Astrocyte (in vitro differentiated cells and primary cell): ENCODE data around the gene STK39. TPM values are rescaled to one million over a fixed set of nuclear protein-coding genes. Genes with fewer than 3 reads are reported as not detected.
A peak's percentile ranks its signal among the peaks of the same experiment; 100 is the strongest.

Experiments used
- DNase-seq: peaks from one replicate; pipeline ENCODE4 v3.0.0-alpha.2; 2010; ENCODE audit warnings: low read depth
- FAIRE-seq: peaks from 2 replicates; lab custom pipeline; 2011; peaks lifted over from hg19 to GRCh38; lab: Jason Lieb, UNC
- H2AFZ ChIP-seq: 2 replicates; pipeline ENCODE4 v1.6.0; 2012; ENCODE audit warnings: low read depth, low read length, inconsistent platforms
- H3K27ac ChIP-seq: 2 replicates; pipeline ENCODE4 v1.5.1; 2011; ENCODE audit warnings: low read depth, low read length, inconsistent platforms
- H3K27me3 ChIP-seq: 2 replicates; pipeline ENCODE4 v1.6.0; 2011; ENCODE audit warnings: low read length, inconsistent platforms; ENCODE audit not compliant: insufficient read depth
- H3K36me3 ChIP-seq: 2 replicates; pipeline ENCODE4 v1.5.1; 2011; ENCODE audit warnings: low read length, inconsistent platforms; ENCODE audit not compliant: insufficient read depth
- H3K4me1 ChIP-seq: 2 replicates; pipeline ENCODE4 v1.5.1; 2011; ENCODE audit warnings: low read length, inconsistent platforms; ENCODE audit not compliant: insufficient read depth
- H3K4me2 ChIP-seq: 2 replicates; pipeline ENCODE4 v1.6.0; 2012; ENCODE audit warnings: low read length, inconsistent platforms
- H3K4me3 ChIP-seq: 2 replicates; pipeline ENCODE4 v1.5.1; 2011; ENCODE audit warnings: low read depth, mild to moderate bottlenecking, low read length, inconsistent platforms; ENCODE audit not compliant: insufficient read depth
- H3K79me2 ChIP-seq: 2 replicates; pipeline ENCODE4 v1.6.0; 2012; ENCODE audit warnings: mild to moderate bottlenecking, low read length, inconsistent platforms; ENCODE audit not compliant: insufficient read depth
- H3K9ac ChIP-seq: 2 replicates; pipeline ENCODE4 v1.6.0; 2012; ENCODE audit warnings: mild to moderate bottlenecking, low read length, inconsistent platforms
- H3K9me3 ChIP-seq: 2 replicates; pipeline ENCODE4 v1.5.1; 2012; ENCODE audit warnings: low read depth, mild to moderate bottlenecking, low read length, inconsistent platforms; ENCODE audit not compliant: insufficient read depth
- H4K20me1 ChIP-seq: 2 replicates; pipeline ENCODE4 v1.6.0; 2012; ENCODE audit warnings: low read length, inconsistent platforms; ENCODE audit not compliant: insufficient read depth
- H3K27ac Mint-ChIP-seq: one replicate; pipeline ENCODE4 v1.8.0; 2021; ENCODE audit warnings: mild to moderate bottlenecking, mixed read lengths; ENCODE audit not compliant: unreplicated experiment
- H3K27me3 Mint-ChIP-seq: one replicate; pipeline ENCODE4 v1.8.0; 2021; ENCODE audit warnings: low read depth, mixed read lengths; ENCODE audit not compliant: unreplicated experiment
- H3K36me3 Mint-ChIP-seq: one replicate; pipeline ENCODE4 v1.8.0; 2021; ENCODE audit warnings: low read depth, mixed read lengths; ENCODE audit not compliant: unreplicated experiment
- H3K4me1 Mint-ChIP-seq: one replicate; pipeline ENCODE4 v1.8.0; 2021; ENCODE audit warnings: low read depth, mixed read lengths; ENCODE audit not compliant: unreplicated experiment
- H3K4me3 Mint-ChIP-seq: one replicate; pipeline ENCODE4 v1.8.0; 2021; ENCODE audit warnings: mild to moderate bottlenecking, moderate library complexity, mixed read lengths; ENCODE audit not compliant: unreplicated experiment
- H3K9me3 Mint-ChIP-seq: one replicate; pipeline ENCODE4 v1.8.0; 2021; ENCODE audit warnings: mild to moderate bottlenecking, mixed read lengths; ENCODE audit not compliant: unreplicated experiment
- CTCF ChIP-seq: IDR thresholded peaks from 2 replicates; pipeline ENCODE4 v1.5.1; 2011; ENCODE audit warnings: low read depth, mild to moderate bottlenecking, inconsistent platforms, low read length, moderate library complexity; ENCODE audit not compliant: insufficient read depth
- EZH2 ChIP-seq: IDR thresholded peaks from 2 replicates; pipeline ENCODE4 v1.6.1; 2012; ENCODE audit warnings: mild to moderate bottlenecking, low read length, inconsistent platforms; ENCODE audit not compliant: insufficient read depth
- total RNA-seq: library from RNA; stranded (reverse); gene quantifications from 2 replicates; pipeline ENCODE4 v1.2.1, GENCODE V29; 2021

Gene STK39
- total RNA-seq, 1 donor from 2014 or later: 23.4 TPM

GRCh38 chr2:168169097-168169745 is 78.2 kb downstream of the STK39 start:
- H3K4me2 ChIP-seq: peak overlapping the region; percentile 63

GRCh38 chr2:168167511-168168263 is 79.7 kb downstream of the STK39 start:
- H3K4me1 ChIP-seq: peaks cover 29% of the 10 kb centered on the region
- Mint-ChIP-seq H3K27ac (no peak overlapping the region), H3K4me3 (no peak overlapping the region), H3K9me3 (no peaks in the 10 kb centered on the region), H3K27me3 (no peaks in the 10 kb centered on the region), H3K36me3 (peaks cover 11% of the 10 kb centered on the region), H3K4me1 (peaks cover 12% of the 10 kb centered on the region)
- peaks cover 16% of the 10 kb centered on the region for H3K79me2 ChIP-seq
- H3K36me3 ChIP-seq: no peaks in the 10 kb centered on the region
- no peak overlapping the region for H3K9ac ChIP-seq
- H3K4me3 ChIP-seq: no peak overlapping the region
- no peaks in the 10 kb centered on the region for H3K9me3 ChIP-seq
- no peaks in the 10 kb centered on the region for H3K27me3 ChIP-seq
- H2AFZ ChIP-seq: no peak overlapping the region
- FAIRE-seq: no peak
- DNase-seq: no peak
- TF ChIP-seq CTCF: no peak
- no peak for TF ChIP-seq EZH2
- no peak overlapping the region for H3K4me2 ChIP-seq
- H4K20me1 ChIP-seq: peaks cover 27% of the 10 kb centered on the region
- no peak overlapping the region for H3K27ac ChIP-seq

More at GRCh38 chr2:168169097-168169745, 78.2 kb downstream of the STK39 start:
- no peak for FAIRE-seq
- Histone ChIP-seq H2AFZ (no peak overlapping the region), H3K4me1 (peaks cover 29% of the 10 kb centered on the region), H3K27me3 (no peaks in the 10 kb centered on the region), H3K9me3 (no peaks in the 10 kb centered on the region), H3K9ac (no peak overlapping the region), H4K20me1 (peaks cover 27% of the 10 kb centered on the region), H3K36me3 (no peaks in the 10 kb centered on the region), H3K4me3 (no peak overlapping the region), H3K79me2 (peaks cover 16% of the 10 kb centered on the region), H3K27ac (peak overlapping the region; percentile 58)
- Mint-ChIP-seq H3K27me3 (no peaks in the 10 kb centered on the region), H3K36me3 (peaks cover 7% of the 10 kb centered on the region), H3K4me3 (no peak overlapping the region), H3K9me3 (no peaks in the 10 kb centered on the region), H3K27ac (no peak overlapping the region), H3K4me1 (peaks cover 12% of the 10 kb centered on the region)
- peak; percentile 82 for DNase-seq
- no peak for TF ChIP-seq CTCF
